Tibial nerve (tissue), 4 donors: ENCODE results near the gene NECAB3.

ENCODE experiments used
- EP300 ChIP-seq, 2 donors: sonication (generic); formaldehyde crosslinking; IDR thresholded peaks; one replicate each; pipeline ENCODE4 v1.6.1; 2017; ENCODE audit warnings: antibody characterized with exemption in 2 of 2, mild to moderate bottlenecking in 1 of 2
- POLR2A ChIP-seq, 2 donors: fragments of 450-650 bp; IDR thresholded peaks; one replicate each; pipeline ENCODE4 v1.6.1; 2017; ENCODE audit warnings: antibody characterized with exemption in 2 of 2, mild to moderate bottlenecking in 2 of 2, moderate library complexity in 2 of 2
- TF ChIP-seq, protein P1 (sequence below), 5 experiments: fragments of 200-600 bp in 3 of 5; fragments of 450-650 bp in 2 of 5; sonication (generic) in 3 of 5; IDR thresholded peaks; one replicate each; pipeline ENCODE4 v1.5.1; 2016 to 2019; ENCODE audit warnings: antibody characterized with exemption in 5 of 5, mild to moderate bottlenecking in 3 of 5, moderate library complexity in 2 of 5

DNA sequence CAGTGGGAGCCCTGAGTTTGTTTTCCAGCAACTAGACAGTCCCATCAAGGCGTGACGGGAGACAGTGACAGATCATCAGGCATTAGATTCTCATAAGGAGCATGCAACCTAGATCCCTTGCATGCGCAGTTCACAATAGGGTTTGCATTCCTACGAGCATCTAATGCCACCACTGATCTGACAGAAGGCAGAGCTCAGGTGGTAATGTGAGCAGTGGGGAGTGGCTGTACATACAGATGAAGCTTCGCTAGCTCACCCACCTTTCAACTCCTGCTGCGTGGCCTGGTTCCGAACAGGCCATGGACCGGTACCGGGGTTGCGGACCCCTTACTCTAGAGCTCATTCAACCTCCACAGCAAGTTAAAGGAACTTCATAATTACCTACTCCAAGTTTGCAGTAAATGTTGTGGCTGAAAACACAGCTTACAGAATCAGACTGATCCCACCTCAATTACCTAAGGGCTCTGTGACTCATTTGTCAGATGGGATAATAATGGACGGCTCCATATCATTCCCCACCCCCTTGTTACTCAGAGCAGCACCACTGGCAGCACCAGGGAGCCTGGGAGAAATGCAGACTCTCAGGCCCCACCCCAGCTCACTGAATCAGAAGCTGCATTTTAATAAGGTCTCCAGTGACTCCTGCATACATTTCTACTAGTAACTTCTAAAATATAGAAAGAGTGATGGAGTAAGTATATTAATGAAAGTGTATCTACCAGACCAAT lies 30.1 kb upstream of the NECAB3 start:
- TF ChIP-seq POLR2A (IDR thresholded peaks at IDR 0.05) (no peak), EP300 (IDR thresholded peaks at IDR 0.05) (no peak)
- TF ChIP-seq, protein P1, sequence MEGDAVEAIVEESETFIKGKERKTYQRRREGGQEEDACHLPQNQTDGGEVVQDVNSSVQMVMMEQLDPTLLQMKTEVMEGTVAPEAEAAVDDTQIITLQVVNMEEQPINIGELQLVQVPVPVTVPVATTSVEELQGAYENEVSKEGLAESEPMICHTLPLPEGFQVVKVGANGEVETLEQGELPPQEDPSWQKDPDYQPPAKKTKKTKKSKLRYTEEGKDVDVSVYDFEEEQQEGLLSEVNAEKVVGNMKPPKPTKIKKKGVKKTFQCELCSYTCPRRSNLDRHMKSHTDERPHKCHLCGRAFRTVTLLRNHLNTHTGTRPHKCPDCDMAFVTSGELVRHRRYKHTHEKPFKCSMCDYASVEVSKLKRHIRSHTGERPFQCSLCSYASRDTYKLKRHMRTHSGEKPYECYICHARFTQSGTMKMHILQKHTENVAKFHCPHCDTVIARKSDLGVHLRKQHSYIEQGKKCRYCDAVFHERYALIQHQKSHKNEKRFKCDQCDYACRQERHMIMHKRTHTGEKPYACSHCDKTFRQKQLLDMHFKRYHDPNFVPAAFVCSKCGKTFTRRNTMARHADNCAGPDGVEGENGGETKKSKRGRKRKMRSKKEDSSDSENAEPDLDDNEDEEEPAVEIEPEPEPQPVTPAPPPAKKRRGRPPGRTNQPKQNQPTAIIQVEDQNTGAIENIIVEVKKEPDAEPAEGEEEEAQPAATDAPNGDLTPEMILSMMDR (IDR thresholded peaks at IDR 0.05) = no peak
